Measurements from ENCODE around the gene GOLT1A.

GOLT1A gene

GRCh38 chr1:204151552-204152309, 62.1 kb downstream of the GOLT1A start, which contains the start of gene ETNK2:
TSS of gene ETNK2 (minus strand) at chr1:204152044. CDS start at chr1:204151852, 192 bp downstream.
- H3K36me3 Mint-ChIP-seq (ENCODE audit: insufficient read depth) = peaks cover 2% of the 10 kb centered on the region
- ATAC-seq (replicated peaks; ENCODE audit: extremely low read depth, poor library complexity, severe bottlenecking) = peak; percentile 61
- peak within 1 kb of the TSS; percentile 57 for H3K27ac Mint-ChIP-seq (ENCODE audit: low read depth)
- peaks cover 6% of the 10 kb centered on the region for H3K4me1 Mint-ChIP-seq
- peak; percentile 26 to 29 for DNase-seq (ENCODE audit: low spot score in 2 of 2)
- peaks cover 30% of the 10 kb centered on the region for H3K27me3 Mint-ChIP-seq
- no peaks in the 10 kb centered on the region for H3K9me3 Mint-ChIP-seq
- peak within 1 kb of the TSS; percentile 72 for H3K4me3 Mint-ChIP-seq

- Mint-ChIP-seq H3K36me3 (ENCODE audit: insufficient read depth) (peaks cover 4% of the 10 kb centered on the region), H3K4me3 (peak overlapping the region; percentile 72), H3K27ac (ENCODE audit: low read depth) (peak overlapping the region; percentile 57), H3K9me3 (no peaks in the 10 kb centered on the region), H3K4me1 (peaks cover 6% of the 10 kb centered on the region), H3K27me3 (peaks cover 22% of the 10 kb centered on the region)
- ATAC-seq (replicated peaks; ENCODE audit: extremely low read depth, poor library complexity, severe bottlenecking) (peak; percentile 33), DNase-seq (ENCODE audit: low spot score in 2 of 2) (no peak)
Observed at GRCh38 chr1:204150702-204151551, 62.9 kb downstream of the GOLT1A start.

GRCh38 chr1:204149635-204150565, 63.9 kb downstream of the GOLT1A start:
- H3K27ac Mint-ChIP-seq (ENCODE audit: low read depth) = peak overlapping the region; percentile 44
- ATAC-seq (replicated peaks; ENCODE audit: extremely low read depth, poor library complexity, severe bottlenecking) (no peak), DNase-seq (ENCODE audit: low spot score in 2 of 2) (no peak)
- H3K36me3 Mint-ChIP-seq (ENCODE audit: insufficient read depth) = peaks cover 4% of the 10 kb centered on the region
- H3K9me3 Mint-ChIP-seq = no peaks in the 10 kb centered on the region
- peaks cover 6% of the 10 kb centered on the region for H3K4me1 Mint-ChIP-seq
- peak overlapping the region; percentile 72 for H3K4me3 Mint-ChIP-seq
- H3K27me3 Mint-ChIP-seq = peaks cover 14% of the 10 kb centered on the region

- H3K4me1 Mint-ChIP-seq = peaks cover 6% of the 10 kb centered on the region
- no peak overlapping the region for H3K4me3 Mint-ChIP-seq
Observed at GRCh38 chr1:204149107-204149506, 64.7 kb downstream of the GOLT1A start.

More at GRCh38 chr1:204149107-204149506, 64.7 kb downstream of the GOLT1A start:
- H3K27ac Mint-ChIP-seq (ENCODE audit: low read depth) = no peak overlapping the region
- H3K9me3 Mint-ChIP-seq = no peaks in the 10 kb centered on the region
- ATAC-seq (replicated peaks; ENCODE audit: extremely low read depth, poor library complexity, severe bottlenecking) = no peak
- H3K36me3 Mint-ChIP-seq (ENCODE audit: insufficient read depth) = peaks cover 4% of the 10 kb centered on the region
- H3K27me3 Mint-ChIP-seq = peaks cover 19% of the 10 kb centered on the region
- DNase-seq (ENCODE audit: low spot score in 2 of 2) = no peak

Measured in central memory CD8-positive, alpha-beta T cell (primary cell).